HFFc6 (cell line): ENCODE measurements around the gene ORC1. TPM values are rescaled to one million over a fixed set of nuclear protein-coding genes. Genes with fewer than 3 reads are reported as not detected.

Experiments used
- DNase-seq: peaks from one replicate; pipeline ENCODE4 v3.0.0-alpha.2; 2018
- H3K27ac Mint-ChIP-seq: 2 replicates; pipeline ENCODE4 v1.8.0; 2020; ENCODE audit warnings: mild to moderate bottlenecking, mixed read lengths
- H3K27me3 Mint-ChIP-seq: 2 replicates; pipeline ENCODE4 v1.8.0; 2021; ENCODE audit warnings: mild to moderate bottlenecking, moderate library complexity, mixed read lengths; ENCODE audit not compliant: insufficient read depth
- H3K36me3 Mint-ChIP-seq: 2 replicates; pipeline ENCODE4 v1.8.0; 2021; ENCODE audit warnings: low read depth, mixed read lengths
- H3K4me1 Mint-ChIP-seq: 2 replicates; pipeline ENCODE4 v1.8.0; 2020; ENCODE audit warnings: low read depth, mixed read lengths
- H3K4me3 Mint-ChIP-seq: 2 replicates; pipeline ENCODE4 v1.8.0; 2020; ENCODE audit warnings: mild to moderate bottlenecking, moderate library complexity, mixed read lengths
- H3K9me3 Mint-ChIP-seq: 2 replicates; pipeline ENCODE4 v1.8.0; 2020; ENCODE audit warnings: mild to moderate bottlenecking, mixed read lengths
- CTCF ChIP-seq: fragments of 200-600 bp; sonication (generic); IDR thresholded peaks from 2 replicates; pipeline ENCODE4 v1.5.0; 2021; ENCODE audit warnings: antibody characterized with exemption, mild to moderate bottlenecking
- total RNA-seq, 6 experiments: library from RNA; stranded (reverse); fragmentation: NEBNext Ultra II Directional; extraction: Animal tissue kit (Norgen Biotek cat#: 25700); gene quantifications; 2 replicates in 1 of 6; 3 replicates in 5 of 6; pipeline ENCODE4 v1.2.3, GENCODE V29; 2021

Gene ORC1
- total RNA-seq, 6 experiments from 2014 or later: 3.1 to 8.3 (median 6.7) TPM

DNA sequence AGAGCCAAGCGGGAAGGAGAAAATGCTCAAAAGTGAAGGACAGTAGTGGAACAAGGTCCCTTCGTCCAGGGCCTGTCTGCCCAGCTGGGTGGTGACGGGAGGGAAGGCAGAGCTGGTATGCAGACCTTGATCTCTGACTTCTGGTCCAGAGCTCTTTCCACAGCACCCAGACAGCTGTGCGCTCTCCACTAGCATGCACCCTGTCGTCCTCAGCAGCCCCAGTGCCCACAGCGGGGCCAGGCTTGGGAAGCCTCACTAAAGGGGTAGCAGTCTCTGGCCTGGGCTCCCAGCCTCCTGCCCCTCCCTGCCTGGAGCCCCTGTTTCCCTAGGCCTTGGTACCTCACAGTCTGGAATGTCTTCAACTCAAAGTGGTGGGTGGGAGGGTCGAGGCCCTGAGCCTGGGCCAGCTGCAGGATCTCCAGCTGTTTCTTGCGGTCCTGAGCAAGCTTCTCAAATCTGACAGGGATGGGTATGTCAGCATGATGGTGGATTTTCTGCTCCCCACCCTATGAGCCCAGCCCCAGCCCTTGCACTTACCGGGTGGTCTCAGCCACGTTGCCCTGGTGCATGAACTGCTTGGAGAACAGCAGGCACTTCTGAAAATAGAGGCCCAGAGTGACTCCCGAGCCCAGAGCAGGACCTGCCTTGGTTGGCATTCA, 48.2 kb downstream of the ORC1 start:
- Mint-ChIP-seq H3K27me3 (no peaks in the 10 kb centered on the region; the same call in 1 of the 2 replicates), H3K9me3 (no peaks in the 10 kb centered on the region), H3K4me1 (peaks cover 3% of the 10 kb centered on the region; the same call in 1 of the 2 replicates), H3K36me3 (peaks cover 32% of the 10 kb centered on the region), H3K4me3 (no peak overlapping the region), H3K27ac (no peak overlapping the region)
- DNase-seq: no peak
- no peak for TF ChIP-seq CTCF

DNA sequence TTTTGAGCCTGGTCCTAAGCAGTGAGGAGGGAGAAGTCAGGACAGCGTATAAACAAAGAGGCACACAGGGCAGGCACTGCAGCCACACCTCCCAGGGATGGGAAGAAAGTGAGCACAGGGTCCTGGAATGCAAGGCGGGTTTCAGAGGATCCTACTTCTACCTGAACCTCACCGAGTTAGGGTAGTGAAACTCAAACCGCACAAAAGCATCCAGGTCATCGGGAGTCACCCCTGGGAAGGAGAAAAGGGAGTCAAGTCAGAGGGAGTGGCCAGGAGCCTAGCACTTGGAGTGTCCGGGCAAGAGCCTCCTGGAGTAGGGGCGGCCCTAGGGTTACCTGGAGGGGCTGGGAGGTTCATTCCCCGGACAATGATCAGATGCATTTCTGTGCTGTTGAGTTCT, 48.8 kb downstream of the ORC1 start:
- H3K4me1 Mint-ChIP-seq: peaks cover 9% of the 10 kb centered on the region; the same call in 1 of the 2 replicates
- TF ChIP-seq CTCF: no peak
- no peak for DNase-seq
- peaks cover 32% of the 10 kb centered on the region for H3K36me3 Mint-ChIP-seq
- no peaks in the 10 kb centered on the region for H3K9me3 Mint-ChIP-seq
- H3K27ac Mint-ChIP-seq: no peak overlapping the region
- H3K4me3 Mint-ChIP-seq: no peak overlapping the region
- no peaks in the 10 kb centered on the region; the same call in 1 of the 2 replicates for H3K27me3 Mint-ChIP-seq

- peaks cover 11% of the 10 kb centered on the region; the same call in 1 of the 2 replicates for H3K4me1 Mint-ChIP-seq
- H3K4me3 Mint-ChIP-seq: no peak overlapping the region
- no peaks in the 10 kb centered on the region; the same call in 1 of the 2 replicates for H3K27me3 Mint-ChIP-seq
- TF ChIP-seq CTCF: no peak
- peaks cover 32% of the 10 kb centered on the region for H3K36me3 Mint-ChIP-seq
- H3K27ac Mint-ChIP-seq: no peak overlapping the region; the same call in 1 of the 2 replicates
- no peaks in the 10 kb centered on the region for H3K9me3 Mint-ChIP-seq
- no peak for DNase-seq
These were observed 51.5 kb downstream of the ORC1 start for GRCh38 chr1:52352690-52353089.

DNA sequence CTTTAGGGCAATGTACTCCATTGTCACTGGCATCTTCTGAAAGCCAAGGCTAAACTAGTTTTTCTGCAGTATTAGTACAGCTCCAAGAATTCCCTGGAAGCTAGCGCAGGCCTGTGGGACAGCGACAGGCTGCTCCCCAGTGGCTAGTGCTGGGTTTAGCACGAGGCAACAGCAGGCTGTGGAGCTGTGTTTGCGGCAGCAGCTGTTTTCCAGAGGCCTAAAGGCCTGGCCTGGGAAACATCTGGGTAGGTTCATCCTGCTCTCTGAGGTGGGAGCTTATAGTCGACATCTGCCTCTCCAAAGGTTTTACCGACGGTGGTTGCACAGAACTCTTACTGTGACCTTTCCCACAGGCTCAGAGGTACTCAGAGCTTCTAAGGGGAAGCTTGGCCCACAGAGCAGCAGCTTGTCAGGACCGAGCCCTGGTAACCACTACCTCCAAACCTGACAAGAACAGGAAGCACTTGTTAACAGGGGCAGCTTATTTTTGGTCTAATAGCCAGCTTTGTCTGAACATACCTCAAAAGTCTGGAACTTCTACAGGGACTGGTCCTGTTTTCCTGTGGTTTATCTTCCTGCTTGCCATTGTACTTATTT, 55.4 kb downstream of the ORC1 start:
- H3K4me1 Mint-ChIP-seq: peaks cover 11% of the 10 kb centered on the region; the same call in 1 of the 2 replicates
- DNase-seq: peak; percentile 51
- peak; percentile 57 for TF ChIP-seq CTCF
- no peak overlapping the region for H3K4me3 Mint-ChIP-seq
- H3K9me3 Mint-ChIP-seq: no peaks in the 10 kb centered on the region
- no peaks in the 10 kb centered on the region; the same call in 1 of the 2 replicates for H3K27me3 Mint-ChIP-seq
- no peak overlapping the region for H3K27ac Mint-ChIP-seq
- peaks cover 7% of the 10 kb centered on the region for H3K36me3 Mint-ChIP-seq

DNA sequence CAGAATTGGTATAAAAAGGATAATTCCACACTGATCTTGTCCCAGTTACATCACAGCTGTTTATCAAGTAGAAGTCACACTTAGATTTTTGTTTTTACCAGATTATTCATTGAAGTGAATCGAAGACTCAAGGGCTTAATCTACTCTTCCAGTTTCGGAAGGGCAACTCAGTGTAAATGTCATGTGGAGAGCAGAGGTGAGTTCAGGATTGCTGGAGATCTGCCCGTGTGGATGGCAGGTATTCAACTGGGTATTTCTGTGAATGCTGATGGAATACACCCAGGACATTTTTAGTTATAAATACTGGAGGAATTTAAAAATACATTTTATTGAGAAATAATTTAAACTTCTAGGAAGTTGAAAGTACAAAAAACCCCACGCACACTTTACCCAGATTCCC, 57.6 kb downstream of the ORC1 start:
- H3K9me3 Mint-ChIP-seq: no peaks in the 10 kb centered on the region
- no peak for TF ChIP-seq CTCF
- H3K4me1 Mint-ChIP-seq: peaks cover 11% of the 10 kb centered on the region; the same call in 1 of the 2 replicates
- H3K36me3 Mint-ChIP-seq: no peaks in the 10 kb centered on the region
- no peaks in the 10 kb centered on the region; the same call in 1 of the 2 replicates for H3K27me3 Mint-ChIP-seq
- no peak for DNase-seq
- H3K27ac Mint-ChIP-seq: no peak overlapping the region
- H3K4me3 Mint-ChIP-seq: no peak overlapping the region
